ENCODE measurements around the gene C3.
"Not testable (repeated sequence)": the region's sequence is repeated elsewhere in the genome, so short reads cannot be mapped to it uniquely, and the experiment has no call there.

The C3 gene

GRCh38 chr19:6663236-6664201, 56.9 kb downstream of the C3 start:
- DNase-seq (ENCODE audit: low spot score), result no peak

GRCh38 chr19:6662702-6663101, 57.7 kb downstream of the C3 start:
- no peak for DNase-seq (ENCODE audit: low spot score)

- DNase-seq (ENCODE audit: low spot score), result not testable (repeated sequence)
Observed at GRCh38 chr19:6661509-6662244, 58.8 kb downstream of the C3 start.

GRCh38 chr19:6660930-6661329, 59.5 kb downstream of the C3 start:
- DNase-seq (ENCODE audit: low spot score), result no peak

GRCh38 chr19:6656390-6656789, 64.1 kb downstream of the C3 start:
- DNase-seq (ENCODE audit: low spot score), result not testable (repeated sequence)

GRCh38 chr19:6654347-6655310, 65.8 kb downstream of the C3 start:
- DNase-seq (ENCODE audit: low spot score), result no peak

- no peak for DNase-seq (ENCODE audit: low spot score)
Observed at GRCh38 chr19:6652805-6653094, 67.7 kb downstream of the C3 start.

- no peak for DNase-seq (ENCODE audit: low spot score)
Observed at GRCh38 chr19:6651965-6652804, 68.3 kb downstream of the C3 start.

GRCh38 chr19:6649185-6649584, 71.3 kb downstream of the C3 start:
- DNase-seq (ENCODE audit: low spot score), result no peak

- DNase-seq (ENCODE audit: low spot score), result no peak
Observed at GRCh38 chr19:6648141-6648715, 72.2 kb downstream of the C3 start.

- DNase-seq (ENCODE audit: low spot score), result no peak
Observed at GRCh38 chr19:6644796-6645195, 75.7 kb downstream of the C3 start.

- DNase-seq (ENCODE audit: low spot score), result not testable (repeated sequence)
Observed at GRCh38 chr19:6640333-6640732, 80.1 kb downstream of the C3 start.

- DNase-seq (ENCODE audit: low spot score), result peak; percentile 7
Observed at GRCh38 chr19:6639439-6639838, 81.0 kb downstream of the C3 start.

GRCh38 chr19:6633456-6633813, 87.0 kb downstream of the C3 start:
- DNase-seq (ENCODE audit: low spot score), result not testable (repeated sequence)

GRCh38 chr19:6632747-6633455, 87.5 kb downstream of the C3 start:
- DNase-seq (ENCODE audit: low spot score), result peak; percentile 43

GRCh38 chr19:6632002-6632621, 88.3 kb downstream of the C3 start:
- DNase-seq (ENCODE audit: low spot score), result peak; percentile 60

All from AG20443 (cell line).